PC-3 (cell line): ENCODE measurements around the gene PLEKHA5. TPM values are rescaled to one million over a fixed set of nuclear protein-coding genes. Genes with fewer than 3 reads are reported as not detected.

Experiments
- ATAC-seq: fragments of 200-7000 bp; cut with Tn5 transposase; 2 replicates; pipeline ENCODE4 v1.9.1; 2020; ENCODE audit warnings: mild to moderate bottlenecking, moderate library complexity
- BruUV-seq: library from RNA; stranded (reverse); fragments of 400-500 nt; replicated peaks from 2 replicates; lab custom pipeline; 2021; lab: Mats Ljungman, UMichigan
- CTCF ChIA-PET: fragments of 300-600 bp; sonication (Branson Sonifier 250); formaldehyde crosslinking; loops from one replicate; lab custom pipeline; 2022; ENCODE audit warnings: antibody characterized with exemption; lab: Charles Lee
- POLR2A ChIA-PET: fragments of 300-600 bp; sonication (Branson Sonifier 250); formaldehyde crosslinking; loops from one replicate; lab custom pipeline; 2022; ENCODE audit warnings: antibody characterized with exemption; ENCODE audit not compliant: unreplicated experiment; lab: Charles Lee
- DNase-seq: peaks from one replicate; pipeline ENCODE4 v3.0.0-alpha.2; 2015
- H2AFZ ChIP-seq: fragments of 300-600 bp; sonication (generic); 2 replicates; pipeline ENCODE4 v1.6.0; 2016; ENCODE audit warnings: antibody characterized with exemption, low read length
- H3F3A ChIP-seq: fragments of 300-600 bp; sonication (generic); one replicate; pipeline ENCODE4 v1.6.0; 2017; ENCODE audit warnings: antibody characterized with exemption, low read length, control low read depth, mild to moderate bottlenecking; ENCODE audit not compliant: unreplicated experiment
- H3K27ac ChIP-seq: fragments of 300-600 bp; sonication (generic); 2 replicates; pipeline ENCODE4 v1.5.1; 2016; ENCODE audit warnings: mild to moderate bottlenecking, low read length
- H3K27me3 ChIP-seq: fragments of 300-600 bp; sonication (generic); 2 replicates; pipeline ENCODE4 v1.6.1; 2016; ENCODE audit warnings: low read length, mixed read lengths
- H3K36me3 ChIP-seq: fragments of 300-600 bp; sonication (generic); 2 replicates; pipeline ENCODE4 v1.6.1; 2016; ENCODE audit warnings: low read depth, mixed run types, low read length, mixed read lengths
- H3K4me1 ChIP-seq: fragments of 300-600 bp; sonication (generic); 2 replicates; pipeline ENCODE4 v1.5.1; 2016; ENCODE audit warnings: low read length; ENCODE audit not compliant: insufficient read depth
- H3K4me2 ChIP-seq: fragments of 300-600 bp; sonication (generic); 2 replicates; pipeline ENCODE4 v1.6.0; 2016; ENCODE audit warnings: low read length
- H3K4me3 ChIP-seq: fragments of 300-600 bp; sonication (generic); 2 replicates; pipeline ENCODE4 v1.5.1; 2016; ENCODE audit warnings: mild to moderate bottlenecking, low read length, mixed read lengths
- H3K79me2 ChIP-seq: fragments of 300-600 bp; sonication (generic); 2 replicates; pipeline ENCODE4 v1.6.1; 2017; ENCODE audit warnings: low read length, mixed read lengths
- H3K9ac ChIP-seq: fragments of 300-600 bp; sonication (generic); 2 replicates; pipeline ENCODE4 v1.6.0; 2016; ENCODE audit warnings: mild to moderate bottlenecking, low read length
- H3K9me2 ChIP-seq: fragments of 300-600 bp; sonication (generic); replicated peaks from 2 replicates; pipeline ENCODE4 v1.6.1; 2016; ENCODE audit warnings: mixed run types, low read length, mixed read lengths
- H3K9me3 ChIP-seq: fragments of 300-600 bp; sonication (generic); 2 replicates; pipeline ENCODE4 v1.6.1; 2016; ENCODE audit warnings: low read length, mixed read lengths
- H4K20me1 ChIP-seq: fragments of 300-600 bp; sonication (generic); 2 replicates; pipeline ENCODE4 v1.6.1; 2016; ENCODE audit warnings: low read length, mixed read lengths
- CTCF ChIP-seq: fragments of 300-600 bp; sonication (generic); conservative IDR thresholded peaks from 2 replicates; pipeline ENCODE4 v1.5.1; 2017; ENCODE audit warnings: antibody characterized with exemption, low read depth, mild to moderate bottlenecking, low read length
- EZH2 ChIP-seq: fragments of 300-600 bp; sonication (generic); IDR thresholded peaks from one replicate; pipeline ENCODE4 v1.6.1; 2017; ENCODE audit warnings: antibody characterized with exemption, mild to moderate bottlenecking, low read length; ENCODE audit not compliant: unreplicated experiment
- EZH2phosphoT487 ChIP-seq: fragments of 300-600 bp; sonication (generic); IDR thresholded peaks from 2 replicates; pipeline ENCODE4 v1.6.1; 2018; ENCODE audit warnings: mild to moderate bottlenecking, antibody characterized with exemption, low read length, borderline replicate concordance
- intact Hi-C: fragments of 100-400 bp; cut with micrococcal nuclease; formaldehyde crosslinking; loops from 2 replicates; pipeline ENCODE4 v1.9.0; 2023
- total RNA-seq: library from RNA; depleted of rRNA; stranded (reverse); fragments of >200 nt; gene quantifications from 2 replicates; pipeline ENCODE4 v1.2.3, GENCODE V29; 2014

Gene PLEKHA5
- total RNA-seq, 1 experiment from 2014 or later = 16.7 TPM

- Histone ChIP-seq H3K79me2 (no peaks in the 10 kb centered on the region), H3K4me2 (no peak overlapping the region), H3K9ac (no peak overlapping the region), H3K27ac (no peak overlapping the region), H3F3A (no peaks in the 10 kb centered on the region), H4K20me1 (no peaks in the 10 kb centered on the region), H3K27me3 (no peaks in the 10 kb centered on the region), H3K4me3 (no peak overlapping the region), H3K4me1 (no peaks in the 10 kb centered on the region), H3K9me3 (no peaks in the 10 kb centered on the region), H3K36me3 (no peaks in the 10 kb centered on the region), H3K9me2 (no peaks in the 10 kb centered on the region), H2AFZ (no peak overlapping the region)
- POLR2A ChIA-PET = no interaction called here
- CTCF ChIA-PET = no interaction called here
- DNase-seq = no peak
- intact Hi-C loops = no loop called here
- no peak for ATAC-seq
- TF ChIP-seq EZH2phosphoT487 = no peak
- TF ChIP-seq CTCF = no peak
- TF ChIP-seq EZH2 = no peak
- no TSS peak for BruUV-seq
These were observed 47.1 kb upstream of the PLEKHA5 start for GRCh38 chr12:19082365-19082911.

GRCh38 chr12:19084547-19084946, 45.0 kb upstream of the PLEKHA5 start:
- Histone ChIP-seq H2AFZ (no peak overlapping the region), H3F3A (no peaks in the 10 kb centered on the region), H3K4me1 (no peaks in the 10 kb centered on the region), H3K79me2 (no peaks in the 10 kb centered on the region), H3K27ac (no peak overlapping the region), H4K20me1 (no peaks in the 10 kb centered on the region), H3K27me3 (no peaks in the 10 kb centered on the region), H3K4me3 (no peak overlapping the region), H3K9me3 (no peaks in the 10 kb centered on the region), H3K9ac (no peak overlapping the region), H3K4me2 (no peak overlapping the region), H3K9me2 (no peaks in the 10 kb centered on the region), H3K36me3 (no peaks in the 10 kb centered on the region)
- TF ChIP-seq EZH2phosphoT487 (no peak), CTCF (no peak), EZH2 (no peak)
- intact Hi-C loops = no loop called here
- no TSS peak for BruUV-seq
- CTCF ChIA-PET = no interaction called here
- no peak for DNase-seq
- no peak for ATAC-seq
- POLR2A ChIA-PET = no interaction called here

- Histone ChIP-seq H3K4me1 (no peaks in the 10 kb centered on the region), H3K9me3 (no peaks in the 10 kb centered on the region), H4K20me1 (no peaks in the 10 kb centered on the region), H2AFZ (no peak overlapping the region), H3K9ac (no peak overlapping the region), H3K36me3 (no peaks in the 10 kb centered on the region), H3K27ac (no peak overlapping the region), H3K27me3 (no peaks in the 10 kb centered on the region), H3K9me2 (no peaks in the 10 kb centered on the region), H3K4me2 (no peak overlapping the region), H3K79me2 (no peaks in the 10 kb centered on the region), H3F3A (no peaks in the 10 kb centered on the region), H3K4me3 (no peak overlapping the region)
- ATAC-seq (no peak), DNase-seq (no peak)
- no peak for TF ChIP-seq CTCF
- TF ChIP-seq EZH2phosphoT487 = no peak
- no peak for TF ChIP-seq EZH2
- CTCF ChIA-PET = no interaction called here
- intact Hi-C loops = no loop called here
- BruUV-seq = no TSS peak
- POLR2A ChIA-PET = no interaction called here
These were observed 44.4 kb upstream of the PLEKHA5 start for GRCh38 chr12:19085090-19085489.
